GM12878 (cell line): Measurements from ENCODE around the gene RNASEL. TPM values are rescaled to one million over a fixed set of nuclear protein-coding genes. Genes with fewer than 3 reads are reported as not detected.

Experiments
- ATAC-seq: fragments of 200-7000 bp; cut with Tn5 transposase; 3 replicates; pipeline ENCODE4 v1.9.1; 2020; ENCODE audit warnings: mild to moderate bottlenecking, moderate library complexity
- BruUV-seq: library from RNA; stranded (reverse); fragments of 400-500 nt; replicated peaks from 2 replicates; lab custom pipeline; 2021; lab: Mats Ljungman, UMichigan
- CTCF ChIA-PET: fragments of 300-600 bp; sonication (Branson Sonifier 250); formaldehyde crosslinking; extraction: SDS; loops from one replicate; lab custom pipeline; 2021; ENCODE audit warnings: inconsistent platforms; lab: Yijun Ruan, JAX
- POLR2A ChIA-PET: fragments of 350-600 bp; formaldehyde crosslinking; extraction: SDS; loops from one replicate; lab custom pipeline; 2021; ENCODE audit warnings: inconsistent platforms; lab: Charles Lee
- RAD21 ChIA-PET: fragments of 300-600 bp; sonication (Branson Sonifier 250); formaldehyde crosslinking; loops from one replicate; lab custom pipeline; 2023; ENCODE audit warnings: antibody characterized with exemption; ENCODE audit not compliant: unreplicated experiment; lab: Charles Lee
- SMC1A ChIA-PET: fragments of 300-600 bp; sonication (Branson Sonifier 250); formaldehyde crosslinking; loops from one replicate; lab custom pipeline; 2023; ENCODE audit not compliant: unreplicated experiment, uncharacterized antibody; lab: Charles Lee
- DNase-seq: peaks from one replicate; pipeline ENCODE4 v3.0.0-alpha.2; 2011; ENCODE audit warnings: low read depth, low spot score
- FAIRE-seq: peaks from 3 replicates; lab custom pipeline; 2011; peaks lifted over from hg19 to GRCh38; lab: Jason Lieb, UNC
- H2AFZ ChIP-seq: 2 replicates; pipeline ENCODE4 v1.6.0; 2011; ENCODE audit warnings: low read depth, low read length, control low read depth; ENCODE audit not compliant: control insufficient read depth
- H3K27ac ChIP-seq: 2 replicates; pipeline ENCODE4 v1.5.1; 2011; ENCODE audit warnings: control low read depth; ENCODE audit not compliant: control insufficient read depth, insufficient read depth
- H3K27me3 ChIP-seq, 2 experiments: replicated peaks in 1 of 2; 2 replicates each; pipeline versions ENCODE4 v1.6.0 to v1.6.1; 2011; ENCODE audit warnings: low read length in 1 of 2; ENCODE audit not compliant: control insufficient read depth in 2 of 2, insufficient read depth in 2 of 2
- H3K36me3 ChIP-seq, 2 experiments: 2 replicates each; pipeline ENCODE4 v1.5.1; 2011; ENCODE audit warnings: low read length in 1 of 2; ENCODE audit not compliant: control insufficient read depth in 2 of 2, insufficient read depth in 2 of 2
- H3K4me1 ChIP-seq: 2 replicates; pipeline ENCODE4 v1.6.1; 2011; ENCODE audit warnings: mild to moderate bottlenecking, low read length, moderate library complexity, mixed read lengths; ENCODE audit not compliant: control insufficient read depth, insufficient read depth
- H3K4me2 ChIP-seq: 2 replicates; pipeline ENCODE4 v1.6.0; 2011; ENCODE audit warnings: control low read depth; ENCODE audit not compliant: control insufficient read depth, insufficient read depth
- H3K4me3 ChIP-seq: fragments of 200-600 bp; sonication (generic); 2 replicates; pipeline ENCODE4 v1.5.1; 2016
- H3K79me2 ChIP-seq: 2 replicates; pipeline ENCODE4 v1.6.0; 2011; ENCODE audit warnings: low read length; ENCODE audit not compliant: control insufficient read depth, insufficient read depth
- H3K9ac ChIP-seq: 2 replicates; pipeline ENCODE4 v1.8.0; 2011; ENCODE audit warnings: low read length, control low read depth, mixed read lengths; ENCODE audit not compliant: control insufficient read depth, insufficient read depth
- H3K9me3 ChIP-seq: replicated peaks from 3 replicates; pipeline ENCODE4 v1.5.1; 2011; ENCODE audit warnings: mild to moderate bottlenecking, low read length; ENCODE audit not compliant: control insufficient read depth, insufficient read depth
- H4K20me1 ChIP-seq: 2 replicates; pipeline ENCODE4 v1.6.0; 2011; ENCODE audit not compliant: control insufficient read depth, insufficient read depth
- ASH2L ChIP-seq: fragments of 300-600, 200-600 bp; sonication (generic); IDR thresholded peaks from 2 replicates; pipeline ENCODE4 v1.6.1; 2017; ENCODE audit warnings: low read depth, mild to moderate bottlenecking, borderline replicate concordance
- POU2F2 ChIP-seq: IDR thresholded peaks from 3 replicates; pipeline ENCODE4 v1.6.1; 2011; ENCODE audit warnings: low read depth, mild to moderate bottlenecking, low read length, borderline replicate concordance
- SREBF1 ChIP-seq: IDR thresholded peaks from 2 replicates; pipeline ENCODE4 v1.6.1; 2012; ENCODE audit warnings: mild to moderate bottlenecking, low read length
- WGBS: methylation state at CpG from one replicate; pipeline ENCODE4 v1.1.6; 2016; ENCODE audit warnings: low lambda C conversion rate; ENCODE audit not compliant: insufficient replicate concordance, insufficient coverage; ENCODE audit errors: missing lambda C conversion rate; 5-methylcytosine and 5-hydroxymethylcytosine counted together
- in situ Hi-C: fragments of 300-500 bp; cut with MboI; formaldehyde crosslinking; loops from 9 replicates; pipeline ENCODE4 v1.14.3; 2018; ENCODE audit warnings: mixed read lengths
- intact Hi-C: fragments of 100-400 bp; cut with micrococcal nuclease; formaldehyde crosslinking; loops from one replicate; pipeline ENCODE4 v1.14.2; 2022; ENCODE audit not compliant: unreplicated experiment
- polyA plus RNA-seq, 11 experiments: library from polyadenylated mRNA; depleted of rRNA in 4 of 11; unstranded in 6 of 11; stranded (reverse) in 5 of 11; fragments of >200 nt; fragmentation: Nextera tagmentation in 4 of 11; fragmentation: Illumina TruSeq in 1 of 11; extraction: Ambion mirVana in 4 of 11; extraction: Trizol in 1 of 11; gene quantifications; 1 replicate in 1 of 11; 2 replicates in 10 of 11; pipeline versions ENCODE4 v1.2.1 to v1.2.3, GENCODE V29; 2011 to 2016; ENCODE audit warnings: inconsistent platforms in 2 of 11, missing spikeins in 2 of 11, low read depth in 1 of 11
- total RNA-seq, 4 experiments: library from RNA; depleted of rRNA in 3 of 4; stranded (reverse); fragments of >200 nt in 3 of 4; fragmentation: Illumina TruSeq in 1 of 4; extraction: Trizol in 1 of 4; gene quantifications; 2 replicates each; pipeline versions ENCODE4 v1.2.1 to v1.2.3, GENCODE V29; 2013 to 2021
- TF ChIP-seq, protein P1 (sequence below): IDR thresholded peaks from 2 replicates; pipeline ENCODE4 v1.6.1; 2011; ENCODE audit warnings: low read depth, low read length, improper control_type of control experiment, borderline replicate concordance
- TF ChIP-seq, protein P2 (sequence below): fragments of 450-650 bp; IDR thresholded peaks from 2 replicates; pipeline ENCODE4 v1.6.1; 2017; ENCODE audit warnings: mild to moderate bottlenecking, low read depth, inconsistent platforms; ENCODE audit not compliant: poor library complexity, severe bottlenecking

The RNASEL gene
- total and polyA plus RNA-seq, 10 of the 15 experiments (the other 5 are each of a cell fraction or from before 2014, with no cell fraction given) = 3.0 to 10.8 (median 5.0) TPM

DNA sequence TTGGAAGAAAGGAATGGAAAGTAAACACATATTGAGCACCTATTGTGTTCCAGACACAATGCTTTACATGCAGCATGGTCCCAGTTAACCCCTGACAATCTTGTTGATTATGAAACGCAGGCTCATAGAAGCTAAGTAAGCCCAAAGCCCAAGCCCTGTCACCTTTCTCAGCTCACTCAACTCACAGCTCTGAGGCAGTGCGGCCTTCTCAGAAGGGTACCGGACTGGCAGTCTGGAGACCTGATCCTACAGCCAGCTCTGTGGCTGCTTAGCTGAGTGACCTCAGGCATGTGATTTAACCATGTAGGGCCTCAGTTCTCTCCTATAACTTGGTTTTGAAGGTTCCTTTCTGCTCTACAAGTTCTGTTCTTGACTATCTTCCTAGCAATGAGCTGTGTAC, 464 bp upstream of the RNASEL start:
- intact Hi-C loops (no loop called here), in situ Hi-C loops (no loop called here)

More for the DNA sequence above, 464 bp upstream of the RNASEL start:
- Histone ChIP-seq H3K79me2 (no peaks in the 10 kb centered on the region), H3K9ac (no peak overlapping the region), H4K20me1 (no peaks in the 10 kb centered on the region), H3K4me1 (peaks cover 5% of the 10 kb centered on the region; the same call in 1 of the 2 replicates), H3K27ac (no peak overlapping the region), H3K4me3 (peak overlapping the region; percentile 87), H3K4me2 (peak overlapping the region; percentile 64; the same call in 1 of the 2 replicates), H3K36me3 (no peaks in the 10 kb centered on the region; a peak in 1 of 4 replicates), H3K27me3 (no peaks in the 10 kb centered on the region), H3K9me3 (no peaks in the 10 kb centered on the region), H2AFZ (peak overlapping the region; percentile 38)
- WGBS = 55% methylated on average over 3 of the region's 3 CpGs
- DNase-seq (no peak), ATAC-seq (peak; percentile 12), FAIRE-seq (no peak)
- ChIA-PET SMC1A (interaction anchor here (1.0 to 28.0 kb wide), 6 partner anchors 8 to 198 kb away, joined by 3 to 1145 read pairs (median 10); partner anchors contain the start of gene NPL), POLR2A (interaction anchor here (0.9 to 1.4 kb wide), 4 partner anchors 11 to 198 kb away, joined by 3 to 4 read pairs (median 3); no protein-coding TSS in a partner anchor), CTCF (interaction anchor here (0.6 to 37.4 kb wide), 9 partner anchors 7 to 508 kb away, joined by 3 to 1888 read pairs (median 4); partner anchors contain the start of gene NPL), RAD21 (interaction anchor here (0.7 to 23.0 kb wide), 7 partner anchors 8 to 195 kb away, joined by 3 to 946 read pairs (median 3); no protein-coding TSS in a partner anchor)
- no peak for TF ChIP-seq SREBF1
- TF ChIP-seq POU2F2 = no peak
- TF ChIP-seq, protein P1, sequence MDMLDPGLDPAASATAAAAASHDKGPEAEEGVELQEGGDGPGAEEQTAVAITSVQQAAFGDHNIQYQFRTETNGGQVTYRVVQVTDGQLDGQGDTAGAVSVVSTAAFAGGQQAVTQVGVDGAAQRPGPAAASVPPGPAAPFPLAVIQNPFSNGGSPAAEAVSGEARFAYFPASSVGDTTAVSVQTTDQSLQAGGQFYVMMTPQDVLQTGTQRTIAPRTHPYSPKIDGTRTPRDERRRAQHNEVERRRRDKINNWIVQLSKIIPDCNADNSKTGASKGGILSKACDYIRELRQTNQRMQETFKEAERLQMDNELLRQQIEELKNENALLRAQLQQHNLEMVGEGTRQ = no peak
- no peak for TF ChIP-seq ASH2L
- TF ChIP-seq, protein P2, sequence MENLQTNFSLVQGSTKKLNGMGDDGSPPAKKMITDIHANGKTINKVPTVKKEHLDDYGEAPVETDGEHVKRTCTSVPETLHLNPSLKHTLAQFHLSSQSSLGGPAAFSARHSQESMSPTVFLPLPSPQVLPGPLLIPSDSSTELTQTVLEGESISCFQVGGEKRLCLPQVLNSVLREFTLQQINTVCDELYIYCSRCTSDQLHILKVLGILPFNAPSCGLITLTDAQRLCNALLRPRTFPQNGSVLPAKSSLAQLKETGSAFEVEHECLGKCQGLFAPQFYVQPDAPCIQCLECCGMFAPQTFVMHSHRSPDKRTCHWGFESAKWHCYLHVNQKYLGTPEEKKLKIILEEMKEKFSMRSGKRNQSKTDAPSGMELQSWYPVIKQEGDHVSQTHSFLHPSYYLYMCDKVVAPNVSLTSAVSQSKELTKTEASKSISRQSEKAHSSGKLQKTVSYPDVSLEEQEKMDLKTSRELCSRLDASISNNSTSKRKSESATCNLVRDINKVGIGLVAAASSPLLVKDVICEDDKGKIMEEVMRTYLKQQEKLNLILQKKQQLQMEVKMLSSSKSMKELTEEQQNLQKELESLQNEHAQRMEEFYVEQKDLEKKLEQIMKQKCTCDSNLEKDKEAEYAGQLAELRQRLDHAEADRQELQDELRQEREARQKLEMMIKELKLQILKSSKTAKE = no peak
- no TSS peak for BruUV-seq
